Urinary bladder (tissue), 4 donors: Measurements from ENCODE around the gene TMEM151B. TPM values are rescaled to one million over a fixed set of nuclear protein-coding genes. Genes with fewer than 3 reads are reported as not detected.

ENCODE experiments used
- DNase-seq: peaks from one replicate; pipeline ENCODE4 v3.0.0-alpha.2; 2015; ENCODE audit errors: extremely low spot score
- H3K27ac ChIP-seq: one replicate; pipeline ENCODE4 v1.5.1; 2013; ENCODE audit warnings: low read depth, mild to moderate bottlenecking, moderate library complexity
- H3K36me3 ChIP-seq: one replicate; pipeline ENCODE4 v1.6.1; 2013; ENCODE audit warnings: mild to moderate bottlenecking, moderate library complexity; ENCODE audit not compliant: insufficient read depth
- H3K4me1 ChIP-seq: one replicate; pipeline ENCODE4 v1.6.1; 2013; ENCODE audit warnings: mild to moderate bottlenecking, moderate library complexity; ENCODE audit not compliant: insufficient read depth
- H3K4me3 ChIP-seq: one replicate; pipeline ENCODE4 v1.5.1; 2013; ENCODE audit warnings: low read depth, low read length
- WGBS: extraction: QIAGEN DNeasy Blood & Tissue Kit; methylation state at CpG from one replicate; pipeline ENCODE4 v1.1.7; 2013; 5-methylcytosine and 5-hydroxymethylcytosine counted together
- polyA plus RNA-seq: library from polyadenylated mRNA; stranded (reverse); fragments of 200-250 nt; gene quantifications from one replicate; pipeline ENCODE4 v1.2.3, GENCODE V29; 2013
- total RNA-seq: library from RNA; depleted of rRNA; stranded (reverse); fragments of >200 nt; gene quantifications from one replicate; pipeline ENCODE4 v1.2.3, GENCODE V29; 2014
- donor health status: healthy with polysubstance abuse.
- donor health status: healthy.

Gene TMEM151B
- total and polyA plus RNA-seq, 2 donors: 0.48 to 0.54 TPM

- DNase-seq: no peak
- H3K4me3 ChIP-seq: peak overlapping the region; percentile 55
- no peaks in the 10 kb centered on the region for H3K36me3 ChIP-seq
- 2% methylated on average over 87 of the region's 90 CpGs for WGBS
- no peaks in the 10 kb centered on the region for H3K4me1 ChIP-seq
- no peak overlapping the region for H3K27ac ChIP-seq
These were observed 516 bp downstream of the TMEM151B start for GRCh38 chr6:44270526-44271405.

GRCh38 chr6:44271406-44271723 lies 1.1 kb downstream of the TMEM151B start:
- 77% methylated on average over 6 of the region's 6 CpGs for WGBS
- no peaks in the 10 kb centered on the region for H3K4me1 ChIP-seq

GRCh38 chr6:44271914-44272313 lies 1.7 kb downstream of the TMEM151B start:
- Histone ChIP-seq H3K27ac (no peak overlapping the region), H3K4me1 (no peaks in the 10 kb centered on the region)
- 53% methylated on average over 3 of the region's 3 CpGs for WGBS

More at GRCh38 chr6:44271406-44271723, 1.1 kb downstream of the TMEM151B start:
- Histone ChIP-seq H3K27ac (no peak overlapping the region), H3K4me3 (no peak overlapping the region), H3K36me3 (no peaks in the 10 kb centered on the region)
- no peak for DNase-seq

GRCh38 chr6:44272529-44272928 lies 2.3 kb downstream of the TMEM151B start:
- H3K4me1 ChIP-seq: no peaks in the 10 kb centered on the region
- no peak overlapping the region for H3K27ac ChIP-seq
- no peak overlapping the region for H3K4me3 ChIP-seq
- no peaks in the 10 kb centered on the region for H3K36me3 ChIP-seq
- WGBS: 83% methylated on average over 3 of the region's 3 CpGs
- no peak for DNase-seq

More at GRCh38 chr6:44271914-44272313, 1.7 kb downstream of the TMEM151B start:
- Histone ChIP-seq H3K4me3 (no peak overlapping the region), H3K36me3 (no peaks in the 10 kb centered on the region)
- DNase-seq: no peak

- H3K4me1 ChIP-seq: no peaks in the 10 kb centered on the region
- 88% methylated on average over 23 of the region's 23 CpGs for WGBS
- H3K4me3 ChIP-seq: no peak overlapping the region
- no peak for DNase-seq
- H3K36me3 ChIP-seq: no peaks in the 10 kb centered on the region
- no peak overlapping the region for H3K27ac ChIP-seq
These were observed 2.8 kb downstream of the TMEM151B start for GRCh38 chr6:44272999-44273566.

GRCh38 chr6:44273617-44274016 lies 3.4 kb downstream of the TMEM151B start:
- no peaks in the 10 kb centered on the region for H3K36me3 ChIP-seq
- no peaks in the 10 kb centered on the region for H3K4me1 ChIP-seq
- 57% methylated on average over 1 of the region's 1 CpG for WGBS
- H3K27ac ChIP-seq: no peak overlapping the region
- DNase-seq: no peak
- H3K4me3 ChIP-seq: no peak overlapping the region

GRCh38 chr6:44275271-44275748 lies 5.1 kb downstream of the TMEM151B start:
- WGBS: 87% methylated on average over 59 of the region's 59 CpGs
- Histone ChIP-seq H3K4me3 (no peak overlapping the region), H3K4me1 (no peaks in the 10 kb centered on the region), H3K36me3 (no peaks in the 10 kb centered on the region), H3K27ac (no peak overlapping the region)
- DNase-seq: no peak

GRCh38 chr6:44275749-44276648 lies 5.7 kb downstream of the TMEM151B start:
- H3K36me3 ChIP-seq: no peaks in the 10 kb centered on the region
- DNase-seq: no peak
- WGBS: 14% methylated on average over 109 of the region's 109 CpGs
- H3K4me3 ChIP-seq: peak overlapping the region; percentile 20
- no peaks in the 10 kb centered on the region for H3K4me1 ChIP-seq
- H3K27ac ChIP-seq: no peak overlapping the region

- H3K27ac ChIP-seq: no peak overlapping the region
- H3K36me3 ChIP-seq: no peaks in the 10 kb centered on the region
- no peak for DNase-seq
- no peak overlapping the region for H3K4me3 ChIP-seq
- 80% methylated on average over 23 of the region's 23 CpGs for WGBS
- no peaks in the 10 kb centered on the region for H3K4me1 ChIP-seq
These were observed 6.7 kb downstream of the TMEM151B start for GRCh38 chr6:44276667-44277640.

GRCh38 chr6:44277763-44278162 lies 7.5 kb downstream of the TMEM151B start:
- DNase-seq: no peak
- H3K4me1 ChIP-seq: no peaks in the 10 kb centered on the region

GRCh38 chr6:44278315-44278714 lies 8.1 kb downstream of the TMEM151B start:
- WGBS: 62% methylated on average over 3 of the region's 3 CpGs
- no peak overlapping the region for H3K27ac ChIP-seq
- no peaks in the 10 kb centered on the region for H3K4me1 ChIP-seq
- no peak for DNase-seq
- no peaks in the 10 kb centered on the region for H3K36me3 ChIP-seq
- no peak overlapping the region for H3K4me3 ChIP-seq

More at GRCh38 chr6:44277763-44278162, 7.5 kb downstream of the TMEM151B start:
- WGBS: 81% methylated on average over 7 of the region's 7 CpGs
- Histone ChIP-seq H3K36me3 (no peaks in the 10 kb centered on the region), H3K27ac (no peak overlapping the region), H3K4me3 (no peak overlapping the region)

GRCh38 chr6:44278774-44279697 lies 8.8 kb downstream of the TMEM151B start:
- H3K4me3 ChIP-seq: no peak overlapping the region
- no peak for DNase-seq
- no peak overlapping the region for H3K27ac ChIP-seq
- WGBS: 66% methylated on average over 9 of the region's 9 CpGs
- H3K4me1 ChIP-seq: no peaks in the 10 kb centered on the region
- no peaks in the 10 kb centered on the region for H3K36me3 ChIP-seq
